Glomerular endothelial cell (primary cell): ENCODE measurements around the gene ALK. TPM values are rescaled to one million over a fixed set of nuclear protein-coding genes. Genes with fewer than 3 reads are reported as not detected.

Experiments
- DNase-seq: peaks from one replicate; pipeline ENCODE4 v3.0.0-alpha.2; 2011; ENCODE audit warnings: low read depth, low spot score; ENCODE audit errors: extremely low read depth
- total RNA-seq: library from RNA; depleted of rRNA; stranded (reverse); fragments of >200 nt; gene quantifications from 2 replicates; pipeline ENCODE4 v1.2.3, GENCODE V29; 2015

ALK gene
- total RNA-seq, 1 donor from 2014 or later: not detected

GRCh38 chr2:29662861-29663260 lies 258.5 kb downstream of the ALK start:
- DNase-seq: no peak

GRCh38 chr2:29660201-29660600 lies 261.2 kb downstream of the ALK start:
- DNase-seq: no peak

GRCh38 chr2:29659178-29659577 lies 262.2 kb downstream of the ALK start:
- DNase-seq: no peak

GRCh38 chr2:29657674-29658073 lies 263.7 kb downstream of the ALK start:
- DNase-seq: no peak

GRCh38 chr2:29655391-29656086 lies 265.8 kb downstream of the ALK start:
- no peak for DNase-seq

GRCh38 chr2:29650631-29651097 lies 270.7 kb downstream of the ALK start:
- no peak for DNase-seq

GRCh38 chr2:29644949-29645348 lies 276.4 kb downstream of the ALK start:
- no peak for DNase-seq

- no peak for DNase-seq
These were observed 278.2 kb downstream of the ALK start for GRCh38 chr2:29643196-29643595.

- no peak for DNase-seq
These were observed 281.0 kb downstream of the ALK start for GRCh38 chr2:29640360-29640759.

- DNase-seq: no peak
These were observed 282.7 kb downstream of the ALK start for GRCh38 chr2:29638641-29639040.

- DNase-seq: no peak
These were observed 286.5 kb downstream of the ALK start for GRCh38 chr2:29634916-29635315.

- DNase-seq: no peak
These were observed 289.4 kb downstream of the ALK start for GRCh38 chr2:29632018-29632417.

- no peak for DNase-seq
These were observed 291.9 kb downstream of the ALK start for GRCh38 chr2:29629495-29629894.

- no peak for DNase-seq
These were observed 292.5 kb downstream of the ALK start for GRCh38 chr2:29628862-29629261.

- DNase-seq: no peak
These were observed 293.2 kb downstream of the ALK start for GRCh38 chr2:29628108-29628745.

GRCh38 chr2:29627279-29627711 lies 294.1 kb downstream of the ALK start:
- DNase-seq: no peak

GRCh38 chr2:29620890-29621289 lies 300.5 kb downstream of the ALK start:
- no peak for DNase-seq

- no peak for DNase-seq
These were observed 301.7 kb downstream of the ALK start for GRCh38 chr2:29619689-29620088.

GRCh38 chr2:29618024-29618423 lies 303.4 kb downstream of the ALK start:
- no peak for DNase-seq

GRCh38 chr2:29617351-29617750 lies 304.0 kb downstream of the ALK start:
- no peak for DNase-seq

- DNase-seq: no peak
These were observed 304.8 kb downstream of the ALK start for GRCh38 chr2:29616569-29616968.

- DNase-seq: no peak
These were observed 305.5 kb downstream of the ALK start for GRCh38 chr2:29615841-29616240.
